ENCODE measurements around the gene PRKCE. TPM values are rescaled to one million over a fixed set of nuclear protein-coding genes. Genes with fewer than 3 reads are reported as not detected.

The PRKCE gene
- total RNA-seq, 3 donors from 2014 or later (not counting 1 experiment from before 2014, with no cell fraction given) = 35.2 to 42.1 (median 38.6) TPM

- Histone ChIP-seq H3K4me3 (ENCODE audit: low read length) (no peak overlapping the region), H3K36me3 (ENCODE audit: control insufficient read depth, insufficient read depth, low read length) (no peaks in the 10 kb centered on the region), H3K4me1 (ENCODE audit: control insufficient read depth, insufficient read depth, low read length) (peaks cover 19% of the 10 kb centered on the region), H3K27ac (ENCODE audit: low read length) (no peak overlapping the region), H3K27me3 (ENCODE audit: control insufficient read depth, insufficient read depth, low read length) (no peaks in the 10 kb centered on the region), H3K9me3 (ENCODE audit: control insufficient read depth, insufficient read depth, low read length) (peaks cover 3% of the 10 kb centered on the region)
- H3K27me3 Mint-ChIP-seq (ENCODE audit: low read depth in 2 of 2) = no peaks in the 10 kb centered on the region
- no peak overlapping the region for H3K27ac Mint-ChIP-seq
- peaks cover 7 to 10% of the 10 kb centered on the region in 2 donors for H3K9me3 Mint-ChIP-seq
- H3K36me3 Mint-ChIP-seq = peaks cover 16% of the 10 kb centered on the region
- WGBS (ENCODE audit: insufficient coverage) = 80% methylated on average over 2 of the region's 5 CpGs
- TF ChIP-seq CTCF (IDR thresholded peaks at IDR 0.05) = no peak
- ATAC-seq (no peak), DNase-seq (no peak)
- H3K4me1 Mint-ChIP-seq = peaks cover 22 to 43% of the 10 kb centered on the region in 2 donors
- no peak overlapping the region for H3K4me3 Mint-ChIP-seq
- intact Hi-C loops (cut with micrococcal nuclease) = no loop called here
Observed at GRCh38 chr2:45834858-45835257, 183.4 kb downstream of the PRKCE start.

DNA sequence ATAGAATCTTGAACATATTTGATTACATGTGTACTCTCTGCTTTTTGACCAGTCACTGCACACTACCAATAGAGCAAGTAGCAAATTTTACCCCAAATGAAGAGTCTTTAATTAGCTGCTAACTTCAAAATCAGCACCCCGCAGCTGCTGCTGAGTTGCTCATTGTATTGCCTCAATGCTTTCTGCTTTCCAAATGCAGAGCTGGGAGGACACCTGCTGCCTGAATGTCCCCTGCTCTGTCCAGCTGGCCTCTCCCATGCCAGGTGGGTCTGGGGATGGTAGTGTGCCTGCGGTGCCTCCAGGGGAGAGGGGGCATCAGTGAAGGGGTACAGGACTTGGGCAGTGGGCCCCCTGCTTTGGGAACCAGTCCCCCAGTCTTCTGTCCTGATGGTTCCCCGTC, 184.8 kb downstream of the PRKCE start:
- intact Hi-C loops (cut with micrococcal nuclease) = no loop called here
- TF ChIP-seq CTCF (IDR thresholded peaks at IDR 0.05) = no peak
- Histone ChIP-seq H3K36me3 (ENCODE audit: control insufficient read depth, insufficient read depth, low read length) (no peaks in the 10 kb centered on the region), H3K4me3 (ENCODE audit: low read length) (no peak overlapping the region), H3K27me3 (ENCODE audit: control insufficient read depth, insufficient read depth, low read length) (no peaks in the 10 kb centered on the region), H3K4me1 (ENCODE audit: control insufficient read depth, insufficient read depth, low read length) (peaks cover 19% of the 10 kb centered on the region), H3K9me3 (ENCODE audit: control insufficient read depth, insufficient read depth, low read length) (no peaks in the 10 kb centered on the region), H3K27ac (ENCODE audit: low read length) (no peak overlapping the region)
- WGBS (ENCODE audit: insufficient coverage) = 75% methylated on average over 3 of the region's 3 CpGs
- H3K9me3 Mint-ChIP-seq = no peaks in the 10 kb centered on the region
- H3K27me3 Mint-ChIP-seq (ENCODE audit: low read depth in 2 of 2) = no peaks in the 10 kb centered on the region
- H3K36me3 Mint-ChIP-seq = peaks cover 1% of the 10 kb centered on the region
- H3K27ac Mint-ChIP-seq = no peak overlapping the region
- H3K4me1 Mint-ChIP-seq = peaks cover 22 to 43% of the 10 kb centered on the region in 2 donors
- ATAC-seq = no peak
- no peak overlapping the region for H3K4me3 Mint-ChIP-seq
- no peak for DNase-seq

DNA sequence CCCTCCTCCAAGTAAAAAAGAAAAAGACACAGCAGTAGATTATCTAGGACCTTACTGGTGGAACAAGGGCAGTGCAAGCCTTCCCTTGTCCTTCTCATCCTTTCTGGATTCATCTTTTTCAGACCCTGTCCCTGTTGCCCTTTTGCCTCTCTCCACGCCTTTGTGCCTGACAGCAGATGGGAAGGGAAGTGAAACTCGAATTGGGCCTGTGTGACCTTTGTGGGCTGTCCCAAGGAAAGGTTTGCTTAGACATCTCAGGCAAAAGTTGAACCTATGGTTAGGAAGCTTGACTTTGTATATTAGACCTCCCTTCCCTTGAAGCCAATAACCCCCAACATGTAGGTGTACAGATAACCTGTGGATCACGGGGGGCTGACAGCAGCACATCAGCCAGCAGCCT, 185.3 kb downstream of the PRKCE start:
- Histone ChIP-seq H3K9me3 (ENCODE audit: control insufficient read depth, insufficient read depth, low read length) (no peaks in the 10 kb centered on the region), H3K4me1 (ENCODE audit: control insufficient read depth, insufficient read depth, low read length) (peaks cover 19% of the 10 kb centered on the region), H3K27ac (ENCODE audit: low read length) (no peak overlapping the region), H3K36me3 (ENCODE audit: control insufficient read depth, insufficient read depth, low read length) (no peaks in the 10 kb centered on the region), H3K4me3 (ENCODE audit: low read length) (no peak overlapping the region), H3K27me3 (ENCODE audit: control insufficient read depth, insufficient read depth, low read length) (no peaks in the 10 kb centered on the region)
- Mint-ChIP-seq H3K27me3 (ENCODE audit: low read depth in 2 of 2) (no peaks in the 10 kb centered on the region), H3K4me3 (no peak overlapping the region), H3K9me3 (no peaks in the 10 kb centered on the region), H3K4me1 (peaks cover 27 to 47% of the 10 kb centered on the region in 2 donors), H3K36me3 (no peaks in the 10 kb centered on the region), H3K27ac (no peak overlapping the region)
- intact Hi-C loops (cut with micrococcal nuclease) = no loop called here
- no peak for DNase-seq
- no peak for ATAC-seq
- TF ChIP-seq CTCF (IDR thresholded peaks at IDR 0.05) = no peak
- WGBS (ENCODE audit: insufficient coverage) = 51% methylated on average over 3 of the region's 3 CpGs

DNA sequence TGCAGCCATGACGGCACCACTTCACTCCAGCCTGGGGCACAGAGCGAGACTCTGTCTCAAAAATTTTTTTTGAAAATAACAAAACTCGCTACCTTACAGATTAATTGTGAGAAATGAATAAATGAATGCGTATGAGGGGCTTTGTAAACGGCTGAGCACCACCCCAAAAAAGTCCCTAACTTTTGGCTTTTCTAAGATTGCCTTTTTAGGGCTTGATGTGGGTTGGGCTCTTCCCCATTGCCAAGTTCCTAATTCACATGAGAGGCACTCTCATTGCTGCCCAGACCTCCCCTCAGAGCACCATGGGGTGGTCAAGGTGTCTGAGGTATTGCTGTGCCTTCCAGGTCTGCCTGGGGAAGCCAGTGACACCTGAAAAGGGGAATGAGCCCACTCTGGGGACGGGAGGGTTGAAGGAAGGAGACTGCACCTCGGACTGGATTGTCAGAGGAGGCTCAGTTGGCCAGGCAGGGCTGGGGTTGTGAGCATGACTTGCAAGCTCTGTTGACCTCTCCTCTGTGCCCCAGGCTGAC, 186.4 kb downstream of the PRKCE start:
- no peak for ATAC-seq
- no peaks in the 10 kb centered on the region for H3K9me3 Mint-ChIP-seq
- H3K36me3 ChIP-seq (ENCODE audit: control insufficient read depth, insufficient read depth, low read length) = no peaks in the 10 kb centered on the region
- intact Hi-C loops (cut with micrococcal nuclease) = no loop called here
- no peak overlapping the region for H3K27ac Mint-ChIP-seq
- H3K4me3 ChIP-seq (ENCODE audit: low read length) = no peak overlapping the region
- H3K27me3 Mint-ChIP-seq (ENCODE audit: low read depth in 2 of 2) = no peaks in the 10 kb centered on the region
- 74% methylated on average over 5 of the region's 7 CpGs for WGBS (ENCODE audit: insufficient coverage)
- no peak overlapping the region for H3K4me3 Mint-ChIP-seq
- H3K27ac ChIP-seq (ENCODE audit: low read length) = no peak overlapping the region
- no peak for DNase-seq
- H3K4me1 ChIP-seq (ENCODE audit: control insufficient read depth, insufficient read depth, low read length) = peaks cover 20% of the 10 kb centered on the region
- no peaks in the 10 kb centered on the region for H3K27me3 ChIP-seq (ENCODE audit: control insufficient read depth, insufficient read depth, low read length)
- H3K4me1 Mint-ChIP-seq = peaks cover 34 to 56% of the 10 kb centered on the region in 2 donors
- H3K36me3 Mint-ChIP-seq = no peaks in the 10 kb centered on the region
- TF ChIP-seq CTCF (IDR thresholded peaks at IDR 0.05) = no peak
- no peaks in the 10 kb centered on the region for H3K9me3 ChIP-seq (ENCODE audit: control insufficient read depth, insufficient read depth, low read length)
